HCT116 (cell line): ENCODE results near the gene HCN4. TPM values are rescaled to one million over a fixed set of nuclear protein-coding genes. Genes with fewer than 3 reads are reported as not detected.

Source experiments
- ATAC-seq: fragments of 200-7000 bp; cut with Tn5 transposase; 2 replicates; pipeline ENCODE4 v1.9.1; 2020; ENCODE audit warnings: mild to moderate bottlenecking, moderate library complexity
- BruUV-seq: library from RNA; stranded (reverse); fragments of 400-500 nt; replicated peaks from 2 replicates; lab custom pipeline; 2021; lab: Mats Ljungman, UMichigan
- CTCF ChIA-PET: fragments of 300-600 bp; sonication (Branson Sonifier 250); formaldehyde crosslinking; loops from one replicate; lab custom pipeline; 2021; ENCODE audit warnings: antibody characterized with exemption; lab: Charles Lee
- POLR2A ChIA-PET: fragments of 300-600, 350-600 bp; sonication (Branson Sonifier 250); formaldehyde crosslinking; loops from one replicate; lab custom pipeline; 2021; ENCODE audit warnings: antibody characterized with exemption; lab: Charles Lee
- RAD21 ChIA-PET, 2 experiments: fragments of 300-600 bp; sonication (Branson Sonifier 250); formaldehyde crosslinking; loops; one replicate each; lab custom pipeline; 2023; ENCODE audit warnings: low total read pairs in 2 of 2; ENCODE audit not compliant: uncharacterized antibody in 2 of 2, unreplicated experiment in 2 of 2, low non-redundant PET in 1 of 2; lab: Charles Lee
- DNase-seq: peaks from one replicate; pipeline ENCODE4 v3.0.0-alpha.2; 2010; ENCODE audit warnings: low read depth, low spot score
- H2AFZ ChIP-seq: fragments of 200-600 bp; shearing (Covaris generic), sonication (generic); 2 replicates; pipeline ENCODE4 v1.6.1; 2017; ENCODE audit warnings: low read depth, mixed run types, mixed read lengths, antibody characterized with exemption, low read length; ENCODE audit not compliant: poor library complexity, severe bottlenecking
- H3K27ac ChIP-seq: 2 replicates; pipeline ENCODE4 v1.5.1; 2012; ENCODE audit warnings: low read depth, low read length
- H3K27me3 ChIP-seq: fragments of 200-600 bp; sonication (generic); 2 replicates; pipeline ENCODE4 v1.6.1; 2016; ENCODE audit warnings: mixed run types, low read length, mixed read lengths; ENCODE audit not compliant: insufficient read depth
- H3K36me3 ChIP-seq, 2 experiments: fragments of 200-500 bp in 1 of 2; fragments of 200-600 bp in 1 of 2; sonication (Bioruptor generic) in 1 of 2; sonication (generic) in 1 of 2; 2 replicates each; pipeline versions ENCODE4 v1.5.1 to v1.6.1; 2014 to 2016; ENCODE audit warnings: low read length in 2 of 2, inconsistent platforms in 1 of 2, mixed read lengths in 1 of 2, mixed run types in 1 of 2; ENCODE audit not compliant: insufficient read depth in 2 of 2, control insufficient read depth in 1 of 2
- H3K4me1 ChIP-seq, 2 experiments: fragments of 200-600 bp in 1 of 2; sonication (generic) in 1 of 2; 2 replicates each; pipeline versions ENCODE4 v1.5.1 to v1.6.1; 2012 to 2017; ENCODE audit warnings: low read length in 2 of 2, inconsistent platforms in 1 of 2, mild to moderate bottlenecking in 1 of 2, mixed read lengths in 1 of 2, mixed run types in 1 of 2, moderate library complexity in 1 of 2; ENCODE audit not compliant: insufficient read depth in 2 of 2, control insufficient read depth in 1 of 2
- H3K4me2 ChIP-seq: fragments of 200-600 bp; sonication (generic); 2 replicates; pipeline ENCODE4 v1.6.1; 2017; ENCODE audit warnings: mixed run types, low read length, mixed read lengths
- H3K4me3 ChIP-seq, 2 experiments: fragments of 200-600 bp in 1 of 2; sonication (generic) in 1 of 2; replicated peaks in 1 of 2; 2 replicates each; pipeline ENCODE4 v1.5.1; 2011 to 2016; ENCODE audit warnings: low read length in 2 of 2, control low read depth in 1 of 2, low read depth in 1 of 2, mild to moderate bottlenecking in 1 of 2, mixed read lengths in 1 of 2, mixed run types in 1 of 2
- H3K79me2 ChIP-seq: fragments of 200-600 bp; sonication (generic); 2 replicates; pipeline ENCODE4 v1.6.1; 2017; ENCODE audit warnings: mild to moderate bottlenecking, mixed run types, low read length, moderate library complexity, mixed read lengths; ENCODE audit not compliant: insufficient read depth
- H3K9ac ChIP-seq: fragments of 200-600 bp; sonication (generic); 2 replicates; pipeline ENCODE4 v1.6.1; 2016; ENCODE audit warnings: low read length, mixed read lengths
- H3K9me2 ChIP-seq: fragments of 200-600 bp; sonication (generic), shearing (Covaris generic); 2 replicates; pipeline ENCODE4 v1.6.1; 2017; ENCODE audit warnings: mixed run types, mild to moderate bottlenecking, moderate library complexity; ENCODE audit not compliant: insufficient read depth
- H3K9me3 ChIP-seq, 2 experiments: fragments of 200-500 bp in 1 of 2; fragments of 200-600 bp in 1 of 2; sonication (Bioruptor generic) in 1 of 2; sonication (generic) in 1 of 2; 2 replicates each; pipeline ENCODE4 v1.6.1; 2014 to 2017; ENCODE audit warnings: low read length in 2 of 2, mixed read lengths in 2 of 2, inconsistent platforms in 1 of 2, low read depth in 1 of 2, mild to moderate bottlenecking in 1 of 2, mixed run types in 1 of 2, moderate library complexity in 1 of 2; ENCODE audit not compliant: control insufficient read depth in 1 of 2, insufficient read depth in 1 of 2
- H4K20me1 ChIP-seq: fragments of 200-600 bp; sonication (generic), shearing (Covaris generic); 2 replicates; pipeline ENCODE4 v1.6.1; 2017; ENCODE audit warnings: mixed run types, mild to moderate bottlenecking, moderate library complexity; ENCODE audit not compliant: insufficient read depth
- CTCF ChIP-seq, 3 experiments: fragments of 200-600 bp in 1 of 3; sonication (generic) in 1 of 3; IDR thresholded peaks in 2 of 3; conservative IDR thresholded peaks in 1 of 3; 2 replicates each; pipeline ENCODE4 v1.5.1; 2012 to 2017; ENCODE audit warnings: low read depth in 2 of 3, low read length in 2 of 3, antibody characterized with exemption in 1 of 3, borderline replicate concordance in 1 of 3, control low read depth in 1 of 3, mild to moderate bottlenecking in 1 of 3, mixed read lengths in 1 of 3, mixed run types in 1 of 3, moderate library complexity in 1 of 3; ENCODE audit not compliant: insufficient read depth in 1 of 3
- EGR1 ChIP-seq: IDR thresholded peaks from 2 replicates; pipeline ENCODE4 v1.6.1; 2012; ENCODE audit warnings: low read depth
- ELF1 ChIP-seq: IDR thresholded peaks from 2 replicates; pipeline ENCODE4 v1.6.1; 2012; ENCODE audit warnings: low read depth, borderline replicate concordance
- EZH2 ChIP-seq: fragments of 200-600 bp; sonication (generic); IDR thresholded peaks from 2 replicates; pipeline ENCODE4 v1.6.1; 2017; ENCODE audit warnings: antibody characterized with exemption, mixed run types
- EZH2phosphoT487 ChIP-seq: fragments of 200-600 bp; IDR thresholded peaks from 2 replicates; pipeline ENCODE4 v1.6.1; 2018; ENCODE audit warnings: antibody characterized with exemption, borderline replicate concordance
- FOSL1 ChIP-seq: IDR thresholded peaks from 2 replicates; pipeline ENCODE4 v1.6.1; 2012; ENCODE audit warnings: low read depth
- JUND ChIP-seq: IDR thresholded peaks from 2 replicates; pipeline ENCODE4 v1.6.1; 2012
- POLR2A ChIP-seq: IDR thresholded peaks from 2 replicates; pipeline ENCODE4 v1.7.0; 2011; ENCODE audit warnings: borderline replicate concordance; ENCODE audit not compliant: insufficient read depth, insufficient read length; ENCODE audit errors: extremely low read depth
- POLR2AphosphoS5 ChIP-seq: IDR thresholded peaks from 2 replicates; pipeline ENCODE4 v1.6.1; 2011; ENCODE audit warnings: mild to moderate bottlenecking, low read depth, low read length, moderate library complexity
- REST ChIP-seq: IDR thresholded peaks from 2 replicates; pipeline ENCODE4 v1.6.1; 2012; ENCODE audit warnings: low read depth
- SIN3A ChIP-seq: IDR thresholded peaks from 2 replicates; pipeline ENCODE4 v1.6.1; 2012; ENCODE audit warnings: low read depth
- YY1 ChIP-seq: IDR thresholded peaks from 2 replicates; pipeline ENCODE4 v1.6.1; 2011; ENCODE audit warnings: low read length, low read depth, moderate library complexity, mild to moderate bottlenecking; ENCODE audit not compliant: insufficient replicate concordance; ENCODE audit errors: extremely low read depth
- ZBTB33 ChIP-seq: IDR thresholded peaks from 2 replicates; pipeline ENCODE4 v1.6.1; 2011; ENCODE audit warnings: mild to moderate bottlenecking, low read length, moderate library complexity; ENCODE audit not compliant: insufficient replicate concordance; ENCODE audit errors: extremely low read depth
- ZFX ChIP-seq: fragments of 450-650 bp; IDR thresholded peaks from 2 replicates; pipeline ENCODE4 v1.6.1; 2017
- ZNF274 ChIP-seq: fragments of 200-500 bp; sonication (Bioruptor generic); IDR thresholded peaks from 2 replicates; pipeline ENCODE4 v1.6.1; 2014; ENCODE audit warnings: mild to moderate bottlenecking, low read depth, low read length, inconsistent platforms
- intact Hi-C: fragments of 100-400 bp; cut with micrococcal nuclease; formaldehyde crosslinking; loops from 2 replicates; pipeline ENCODE4 v1.10.0; 2022
- total RNA-seq: library from RNA; stranded (reverse); gene quantifications from one replicate; pipeline ENCODE4 v1.2.1, GENCODE V29; 2021; ENCODE audit not compliant: unreplicated experiment

Gene HCN4
- total RNA-seq, 1 experiment from 2014 or later = 1.7 TPM

- intact Hi-C loops = no loop called here
- POLR2A ChIA-PET = no interaction called here
- TF ChIP-seq CTCF (IDR thresholded peaks at IDR 0.05 in 2 of 3, conservative IDR thresholded peaks at IDR 0.05 in 1 of 3; ENCODE audit: borderline replicate concordance in 1 of 3, insufficient read depth in 1 of 3, low read depth in 2 of 3, low read length in 2 of 3) = no peak
- TF ChIP-seq YY1 = no peak
- TF ChIP-seq POLR2A = no peak
- no peak for TF ChIP-seq ZFX
- no peak for TF ChIP-seq EZH2phosphoT487
- TF ChIP-seq EGR1 = no peak
- TF ChIP-seq ELF1 = no peak
- TF ChIP-seq, all 23 proteins: peak for 0
- BruUV-seq = no TSS peak
- Histone ChIP-seq H3K36me3 (no peaks in the 10 kb centered on the region), H3K9me3 (no peaks in the 10 kb centered on the region), H3K4me2 (no peak overlapping the region), H3K4me3 (no peak overlapping the region), H4K20me1 (no peaks in the 10 kb centered on the region), H3K27me3 (no peaks in the 10 kb centered on the region), H3K9me2 (no peaks in the 10 kb centered on the region), H2AFZ (no peak overlapping the region), H3K9ac (no peak overlapping the region), H3K79me2 (no peaks in the 10 kb centered on the region), H3K27ac (no peak overlapping the region), H3K4me1 (no peaks in the 10 kb centered on the region)
- no peak for ATAC-seq
- no peak for DNase-seq
- ChIA-PET RAD21 (no interaction called here), CTCF (no interaction called here)
Observed at GRCh38 chr15:73335471-73335870, 33.3 kb downstream of the HCN4 start.

GRCh38 chr15:73335026-73335425 lies 33.7 kb downstream of the HCN4 start:
- Histone ChIP-seq H3K36me3 (no peaks in the 10 kb centered on the region), H3K9ac (no peak overlapping the region), H3K4me1 (no peaks in the 10 kb centered on the region), H3K4me3 (no peak overlapping the region), H2AFZ (no peak overlapping the region), H3K9me2 (no peaks in the 10 kb centered on the region), H3K4me2 (no peak overlapping the region), H3K27me3 (no peaks in the 10 kb centered on the region), H3K27ac (no peak overlapping the region), H3K79me2 (no peaks in the 10 kb centered on the region), H3K9me3 (no peaks in the 10 kb centered on the region), H4K20me1 (no peaks in the 10 kb centered on the region)
- POLR2A ChIA-PET = no interaction called here
- ATAC-seq = no peak
- CTCF ChIA-PET = no interaction called here
- RAD21 ChIA-PET = no interaction called here
- intact Hi-C loops = no loop called here
- no TSS peak for BruUV-seq
- no peak for DNase-seq
- TF ChIP-seq POLR2AphosphoS5 = no peak
- TF ChIP-seq REST = no peak
- TF ChIP-seq ZBTB33 = no peak
- TF ChIP-seq FOSL1 = no peak
- TF ChIP-seq EZH2 = no peak
- TF ChIP-seq SIN3A = no peak
- no peak for TF ChIP-seq JUND
- TF ChIP-seq EGR1 = no peak
- TF ChIP-seq ZNF274 = no peak
